ENCODE results near the gene BIN1.

The BIN1 gene

GRCh38 chr2:127057371-127058245 is 49.3 kb downstream of the BIN1 start:
- DNase-seq (ENCODE audit: low spot score) = no peak
- no peak for TF ChIP-seq CTCF (conservative IDR thresholded peaks at IDR 0.05; ENCODE audit: low read depth)
- ChIA-PET CTCF (no interaction called here), POLR2A (ENCODE audit: low non-redundant PET) (no interaction called here)
- H3K27ac ChIP-seq = no peak overlapping the region

- DNase-seq (ENCODE audit: low spot score) = no peak
- POLR2A ChIA-PET (ENCODE audit: low non-redundant PET) = no interaction called here
- no peak overlapping the region for H3K27ac ChIP-seq
- TF ChIP-seq CTCF (conservative IDR thresholded peaks at IDR 0.05; ENCODE audit: low read depth) = no peak
- CTCF ChIA-PET = no interaction called here
These were observed 50.2 kb downstream of the BIN1 start for GRCh38 chr2:127056631-127057370.

- CTCF ChIA-PET = no interaction called here
- TF ChIP-seq CTCF (conservative IDR thresholded peaks at IDR 0.05; ENCODE audit: low read depth) = no peak
- POLR2A ChIA-PET (ENCODE audit: low non-redundant PET) = no interaction called here
- DNase-seq (ENCODE audit: low spot score) = no peak
- no peak overlapping the region for H3K27ac ChIP-seq
These were observed 50.9 kb downstream of the BIN1 start for GRCh38 chr2:127056086-127056485.

GRCh38 chr2:127055786-127056076 is 51.2 kb downstream of the BIN1 start:
- no peak for TF ChIP-seq CTCF (conservative IDR thresholded peaks at IDR 0.05; ENCODE audit: low read depth)
- no peak for DNase-seq (ENCODE audit: low spot score)
- H3K27ac ChIP-seq = no peak overlapping the region
- ChIA-PET CTCF (no interaction called here), POLR2A (ENCODE audit: low non-redundant PET) (no interaction called here)

- H3K27ac ChIP-seq = no peak overlapping the region
- no peak for DNase-seq (ENCODE audit: low spot score)
- TF ChIP-seq CTCF (conservative IDR thresholded peaks at IDR 0.05; ENCODE audit: low read depth) = no peak
- CTCF ChIA-PET = interaction anchor here (0.5 kb wide), 1 partner anchor 643 kb away, joined by 3 read pairs; no protein-coding TSS in a partner anchor
- POLR2A ChIA-PET (ENCODE audit: low non-redundant PET) = no interaction called here
These were observed 51.8 kb downstream of the BIN1 start for GRCh38 chr2:127054996-127055785.

GRCh38 chr2:127054604-127054930 is 52.4 kb downstream of the BIN1 start:
- ChIA-PET POLR2A (ENCODE audit: low non-redundant PET) (no interaction called here), CTCF (interaction anchor here (0.5 to 0.6 kb wide), 2 partner anchors 142 to 642 kb away, joined by 3 to 5 read pairs; no protein-coding TSS in a partner anchor)
- no peak for DNase-seq (ENCODE audit: low spot score)
- no peak overlapping the region for H3K27ac ChIP-seq
- TF ChIP-seq CTCF (conservative IDR thresholded peaks at IDR 0.05; ENCODE audit: low read depth) = no peak
